ENCODE measurements around the gene ZNF514. TPM values are rescaled to one million over a fixed set of nuclear protein-coding genes. Genes with fewer than 3 reads are reported as not detected.

Gene ZNF514
- total and polyA plus RNA-seq, 10 of the 15 experiments (the other 5 are each of a cell fraction or from before 2014, with no cell fraction given): 5.1 to 8.7 (median 6.6) TPM

GRCh38 chr2:95165371-95166064 is 5.9 kb upstream of the ZNF514 start, which contains the start of gene ZNF2 (continued):
- TF ChIP-seq, protein P1, sequence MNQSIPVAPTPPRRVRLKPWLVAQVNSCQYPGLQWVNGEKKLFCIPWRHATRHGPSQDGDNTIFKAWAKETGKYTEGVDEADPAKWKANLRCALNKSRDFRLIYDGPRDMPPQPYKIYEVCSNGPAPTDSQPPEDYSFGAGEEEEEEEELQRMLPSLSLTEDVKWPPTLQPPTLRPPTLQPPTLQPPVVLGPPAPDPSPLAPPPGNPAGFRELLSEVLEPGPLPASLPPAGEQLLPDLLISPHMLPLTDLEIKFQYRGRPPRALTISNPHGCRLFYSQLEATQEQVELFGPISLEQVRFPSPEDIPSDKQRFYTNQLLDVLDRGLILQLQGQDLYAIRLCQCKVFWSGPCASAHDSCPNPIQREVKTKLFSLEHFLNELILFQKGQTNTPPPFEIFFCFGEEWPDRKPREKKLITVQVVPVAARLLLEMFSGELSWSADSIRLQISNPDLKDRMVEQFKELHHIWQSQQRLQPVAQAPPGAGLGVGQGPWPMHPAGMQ (IDR thresholded peaks at IDR 0.05; ENCODE audit: borderline replicate concordance): no peak
- TF ChIP-seq FOXK2 (IDR thresholded peaks at IDR 0.05) (peak; percentile 81), NRF1 (conservative IDR thresholded peaks at IDR 0.05; ENCODE audit: low read depth, low read length) (peak; percentile 78), CUX1 (IDR thresholded peaks at IDR 0.05; ENCODE audit: insufficient replicate concordance, low read depth, low read length) (no peak), PAX5 (IDR thresholded peaks at IDR 0.05; ENCODE audit: borderline replicate concordance, low read depth, low read length) (no peak), RUNX3 (IDR thresholded peaks at IDR 0.05; ENCODE audit: low read length) (peak; percentile 60), EGR1 (IDR thresholded peaks at IDR 0.05; ENCODE audit: borderline replicate concordance in 1 of 2, low read depth in 2 of 2, low read length in 2 of 2) (0 out of 3 replicates have a peak, but pooled peaks of 1 of the 2 experiments have one; percentile 51), IKZF2 (IDR thresholded peaks at IDR 0.05) (peak; percentile 81 to 83), TARDBP (IDR thresholded peaks at IDR 0.05; ENCODE audit: borderline replicate concordance) (peak; percentile 90), CHD2 (IDR thresholded peaks at IDR 0.05; ENCODE audit: borderline replicate concordance, low read depth, low read length) (peak; percentile 75; the same call in 1 of the 2 replicates), HCFC1 (IDR thresholded peaks at IDR 0.05; ENCODE audit: low read length) (peak; percentile 98), POU2F2 (IDR thresholded peaks at IDR 0.05; ENCODE audit: borderline replicate concordance, low read depth, low read length) (peak; percentile 84; the same call in 2 of the 3 replicates)
